Hepatocyte (in vitro differentiated cells): Measurements from ENCODE around the gene TOE1.

Experiments
- EZH2 ChIP-seq: fragments of 200-600 bp; sonication (generic); IDR thresholded peaks from 2 replicates; pipeline ENCODE4 v1.6.1; 2016; ENCODE audit warnings: antibody characterized with exemption, mild to moderate bottlenecking, borderline replicate concordance
- EZH2phosphoT487 ChIP-seq: fragments of 200-600 bp; sonication (generic); IDR thresholded peaks from one replicate; pipeline ENCODE4 v1.6.1; 2018; ENCODE audit warnings: antibody characterized with exemption, mild to moderate bottlenecking, low read depth, moderate library complexity; ENCODE audit not compliant: unreplicated experiment, severe bottlenecking
- TF ChIP-seq, protein P1 (sequence below): fragments of 200-600 bp; sonication (generic); IDR thresholded peaks from 2 replicates; pipeline ENCODE4 v1.5.1; 2016; ENCODE audit warnings: antibody characterized with exemption, mild to moderate bottlenecking; ENCODE audit not compliant: poor library complexity

DNA sequence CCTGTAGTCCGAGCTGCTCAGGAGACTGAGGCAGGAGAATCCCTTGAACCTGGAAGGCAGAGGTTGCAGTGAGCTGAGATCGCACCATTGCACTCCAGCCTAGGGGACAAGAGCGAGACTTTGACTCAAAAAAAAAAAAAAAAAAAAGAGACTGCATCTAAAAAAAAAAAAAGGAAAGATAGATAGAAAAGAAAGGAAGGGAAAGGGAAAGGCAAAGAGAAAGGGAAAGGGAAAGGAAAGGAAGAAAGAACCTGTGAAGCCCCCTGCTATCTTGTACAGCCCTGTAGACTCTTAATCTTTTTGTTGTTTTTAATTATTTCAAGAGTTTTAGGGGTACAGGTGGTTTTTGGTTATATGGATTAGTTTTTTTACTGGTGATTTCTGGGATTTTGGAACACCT, 46.2 kb downstream of the TOE1 start:
- TF ChIP-seq, protein P1, sequence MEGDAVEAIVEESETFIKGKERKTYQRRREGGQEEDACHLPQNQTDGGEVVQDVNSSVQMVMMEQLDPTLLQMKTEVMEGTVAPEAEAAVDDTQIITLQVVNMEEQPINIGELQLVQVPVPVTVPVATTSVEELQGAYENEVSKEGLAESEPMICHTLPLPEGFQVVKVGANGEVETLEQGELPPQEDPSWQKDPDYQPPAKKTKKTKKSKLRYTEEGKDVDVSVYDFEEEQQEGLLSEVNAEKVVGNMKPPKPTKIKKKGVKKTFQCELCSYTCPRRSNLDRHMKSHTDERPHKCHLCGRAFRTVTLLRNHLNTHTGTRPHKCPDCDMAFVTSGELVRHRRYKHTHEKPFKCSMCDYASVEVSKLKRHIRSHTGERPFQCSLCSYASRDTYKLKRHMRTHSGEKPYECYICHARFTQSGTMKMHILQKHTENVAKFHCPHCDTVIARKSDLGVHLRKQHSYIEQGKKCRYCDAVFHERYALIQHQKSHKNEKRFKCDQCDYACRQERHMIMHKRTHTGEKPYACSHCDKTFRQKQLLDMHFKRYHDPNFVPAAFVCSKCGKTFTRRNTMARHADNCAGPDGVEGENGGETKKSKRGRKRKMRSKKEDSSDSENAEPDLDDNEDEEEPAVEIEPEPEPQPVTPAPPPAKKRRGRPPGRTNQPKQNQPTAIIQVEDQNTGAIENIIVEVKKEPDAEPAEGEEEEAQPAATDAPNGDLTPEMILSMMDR, result no peak
- no peak for TF ChIP-seq EZH2
- TF ChIP-seq EZH2phosphoT487, result no peak
